Measurements from ENCODE around the gene SFXN5. TPM values are rescaled to one million over a fixed set of nuclear protein-coding genes. Genes with fewer than 3 reads are reported as not detected.

Gene SFXN5
- total RNA-seq, 2 donors from 2014 or later, result 16.1 to 26.4 TPM

- no peak for TF ChIP-seq CTCF (IDR thresholded peaks at IDR 0.05)
- DNase-seq, result no peak
- Histone ChIP-seq H3K9me3 (no peaks in the 10 kb centered on the region), H3K9ac (ENCODE audit: low read depth in 2 of 2, low read length in 2 of 2) (no peak overlapping the region), H3K27me3 (no peaks in the 10 kb centered on the region), H3K4me3 (no peak overlapping the region), H3K36me3 (no peaks in the 10 kb centered on the region), H3K4me1 (no peaks in the 10 kb centered on the region), H3K27ac (no peak overlapping the region)
- intact Hi-C loops (cut with DNase I), result no loop called here
These were observed 53.2 kb downstream of the SFXN5 start for GRCh38 chr2:73018188-73018825.

GRCh38 chr2:73013936-73014335 is 57.6 kb downstream of the SFXN5 start:
- intact Hi-C loops (cut with DNase I), result no loop called here

GRCh38 chr2:73009177-73009839 is 62.2 kb downstream of the SFXN5 start:
- no peaks in the 10 kb centered on the region for H3K9me3 ChIP-seq
- H3K36me3 ChIP-seq, result no peaks in the 10 kb centered on the region
- no peak overlapping the region for H3K9ac ChIP-seq (ENCODE audit: low read depth in 2 of 2, low read length in 2 of 2)
- TF ChIP-seq CTCF (IDR thresholded peaks at IDR 0.05), result no peak
- no peak overlapping the region for H3K4me3 ChIP-seq
- H3K27me3 ChIP-seq, result no peaks in the 10 kb centered on the region
- no peak for DNase-seq
- intact Hi-C loops (cut with DNase I), result no loop called here
- no peaks in the 10 kb centered on the region for H3K4me1 ChIP-seq
- H3K27ac ChIP-seq, result no peak overlapping the region

More at GRCh38 chr2:73013936-73014335, 57.6 kb downstream of the SFXN5 start:
- no peak overlapping the region for H3K4me3 ChIP-seq
- no peak overlapping the region for H3K27ac ChIP-seq
- H3K9ac ChIP-seq (ENCODE audit: low read depth in 2 of 2, low read length in 2 of 2), result no peak overlapping the region
- H3K9me3 ChIP-seq, result no peaks in the 10 kb centered on the region
- H3K36me3 ChIP-seq, result no peaks in the 10 kb centered on the region
- no peaks in the 10 kb centered on the region for H3K4me1 ChIP-seq
- TF ChIP-seq CTCF (IDR thresholded peaks at IDR 0.05), result no peak
- H3K27me3 ChIP-seq, result no peaks in the 10 kb centered on the region
- DNase-seq, result no peak

GRCh38 chr2:73008766-73009135 is 62.8 kb downstream of the SFXN5 start:
- no peaks in the 10 kb centered on the region for H3K36me3 ChIP-seq
- H3K4me1 ChIP-seq, result no peaks in the 10 kb centered on the region
- H3K27me3 ChIP-seq, result no peaks in the 10 kb centered on the region
- TF ChIP-seq CTCF (IDR thresholded peaks at IDR 0.05), result no peak
- H3K9ac ChIP-seq (ENCODE audit: low read depth in 2 of 2, low read length in 2 of 2), result no peak overlapping the region
- H3K27ac ChIP-seq, result no peak overlapping the region
- no peak for DNase-seq
- intact Hi-C loops (cut with DNase I), result no loop called here
- H3K9me3 ChIP-seq, result no peaks in the 10 kb centered on the region
- no peak overlapping the region for H3K4me3 ChIP-seq

GRCh38 chr2:73007991-73008765 is 63.3 kb downstream of the SFXN5 start:
- no peak overlapping the region for H3K27ac ChIP-seq
- intact Hi-C loops (cut with DNase I), result no loop called here
- H3K27me3 ChIP-seq, result no peaks in the 10 kb centered on the region
- no peak for TF ChIP-seq CTCF (IDR thresholded peaks at IDR 0.05)
- H3K4me1 ChIP-seq, result no peaks in the 10 kb centered on the region
- no peak overlapping the region for H3K9ac ChIP-seq (ENCODE audit: low read depth in 2 of 2, low read length in 2 of 2)
- H3K9me3 ChIP-seq, result no peaks in the 10 kb centered on the region
- H3K36me3 ChIP-seq, result no peaks in the 10 kb centered on the region
- DNase-seq, result no peak
- H3K4me3 ChIP-seq, result no peak overlapping the region
